BLaER1 treated with 17β-estradiol and CSF1 and Interleukin-3, amounts not matched to agents 10 nM and 100 nM (cell line): ENCODE results near the gene ZNF282.
"Not testable (repeated sequence)": the region's sequence is repeated elsewhere in the genome, so short reads cannot be mapped to it uniquely, and the experiment has no call there.

Experiments
- H3K27ac ChIP-seq, 11 experiments: shearing (Covaris generic); formaldehyde crosslinking; 2 replicates each; pipeline ENCODE4 v1.8.1; 2022
- H3K27me3 ChIP-seq, 11 experiments: shearing (Covaris generic); formaldehyde crosslinking; 2 replicates each; pipeline ENCODE4 v1.8.1; 2022
- H3K36me3 ChIP-seq, 11 experiments: shearing (Covaris generic); formaldehyde crosslinking; 2 replicates each; pipeline ENCODE4 v1.8.1; 2022
- H3K4me1 ChIP-seq, 10 experiments: shearing (Covaris generic); formaldehyde crosslinking; 2 replicates each; pipeline ENCODE4 v1.8.1; 2022
- H3K4me2 ChIP-seq, 11 experiments: shearing (Covaris generic); formaldehyde crosslinking; 2 replicates each; pipeline ENCODE4 v1.8.1; 2022
- H3K4me3 ChIP-seq, 10 experiments: shearing (Covaris generic); formaldehyde crosslinking; 2 replicates each; pipeline ENCODE4 v1.8.1; 2022
- H3K9ac ChIP-seq, 11 experiments: shearing (Covaris generic); formaldehyde crosslinking; 2 replicates each; pipeline ENCODE4 v1.8.1; 2022
- H3K9me3 ChIP-seq, 11 experiments: shearing (Covaris generic); formaldehyde crosslinking; replicated peaks in 1 of 11; 2 replicates each; pipeline ENCODE4 v1.8.1; 2022
- H4K20me1 ChIP-seq, 11 experiments: shearing (Covaris generic); formaldehyde crosslinking; 2 replicates each; pipeline ENCODE4 v1.8.1; 2022
- Cebpa-rat ChIP-seq, 11 experiments: shearing (Covaris generic); IDR thresholded peaks; 2 replicates each; pipeline ENCODE4 v1.8.1; 2022

The ZNF282 gene

GRCh38 chr7:149238051-149238450, 42.7 kb downstream of the ZNF282 start:
- Histone ChIP-seq H3K4me3 (no peak overlapping the region), H3K27ac (no peak overlapping the region), H4K20me1 (peaks cover 0 to 8% (median 0%) of the 10 kb centered on the region in 11 experiments; a peak in 2 of 22 replicates), H3K36me3 (peaks cover 0 to 18% (median 18%) of the 10 kb centered on the region in 11 experiments; a peak in 18 of 22 replicates), H3K9me3 (peaks cover 12 to 26% (median 17%) of the 10 kb centered on the region in 11 experiments; a peak in 21 of 22 replicates), H3K4me1 (peaks cover 18 to 21% (median 20%) of the 10 kb centered on the region in 10 experiments), H3K9ac (no peak overlapping the region), H3K27me3 (no peaks in the 10 kb centered on the region), H3K4me2 (peak overlapping the region in 1 of 11 experiments; percentile 79; a peak in 1 of 22 replicates)
- TF ChIP-seq Cebpa-rat (IDR thresholded peaks at IDR 0.05) = no peak

GRCh38 chr7:149239345-149240143, 44.2 kb downstream of the ZNF282 start, which contains the start of gene ZNF212:
Gene ZNF212 (plus strand): TSS chr7:149239651. CDS start chr7:149239779, 128 bp downstream.
- H3K4me3 ChIP-seq = peak within 1 kb of the TSS; percentile 72 to 99 (median 89)
- H3K9ac ChIP-seq = peak within 1 kb of the TSS; percentile 84 to 96 (median 93)
- peak within 1 kb of the TSS; percentile 80 to 95 (median 86) for H3K4me2 ChIP-seq
- H3K27ac ChIP-seq = peak within 1 kb of the TSS; percentile 73 to 92 (median 90)
- peaks cover 27 to 34% (median 30%) of the 10 kb centered on the region in 10 experiments for H3K4me1 ChIP-seq
- peaks cover 0 to 21% (median 19%) of the 10 kb centered on the region in 11 experiments; a peak in 18 of 22 replicates for H3K36me3 ChIP-seq
- peaks cover 0 to 12% (median under 1%) of the 10 kb centered on the region in 11 experiments; a peak in 6 of 22 replicates for H4K20me1 ChIP-seq
- no peaks in the 10 kb centered on the region for H3K27me3 ChIP-seq
- TF ChIP-seq Cebpa-rat (IDR thresholded peaks at IDR 0.05) = no peak
- peaks cover 14 to 29% (median 23%) of the 10 kb centered on the region in 11 experiments; a peak in 21 of 22 replicates for H3K9me3 ChIP-seq

GRCh38 chr7:149240637-149241036, 45.3 kb downstream of the ZNF282 start:
- Histone ChIP-seq H3K27me3 (no peaks in the 10 kb centered on the region), H3K27ac (0 out of 22 replicates have a peak overlapping the region, but pooled peaks of 3 of the 11 experiments have one; percentile 9 to 90 (median 86)), H3K4me2 (peak overlapping the region; percentile 72 to 95 (median 85)), H4K20me1 (peaks cover 0 to 23% (median 8%) of the 10 kb centered on the region in 11 experiments; a peak in 9 of 22 replicates), H3K9ac (peak overlapping the region; percentile 43 to 96 (median 93); a peak in 21 of 22 replicates), H3K4me1 (peaks cover 38 to 45% (median 41%) of the 10 kb centered on the region in 10 experiments), H3K9me3 (peaks cover 14 to 29% (median 23%) of the 10 kb centered on the region in 11 experiments; a peak in 21 of 22 replicates), H3K36me3 (peaks cover 0 to 21% (median 19%) of the 10 kb centered on the region in 11 experiments; a peak in 18 of 22 replicates), H3K4me3 (peak overlapping the region; percentile 72 to 99 (median 89); a peak in 19 of 20 replicates)
- no peak for TF ChIP-seq Cebpa-rat (IDR thresholded peaks at IDR 0.05)

- Histone ChIP-seq H3K27me3 (no peaks in the 10 kb centered on the region), H3K4me2 (0 out of 22 replicates have a peak overlapping the region, but pooled peaks of 1 of the 11 experiments have one; percentile 95), H3K4me3 (0 out of 20 replicates have a peak overlapping the region, but pooled peaks of 1 of the 10 experiments have one; percentile 20), H3K27ac (no peak overlapping the region), H4K20me1 (peaks cover 0 to 29% (median 11%) of the 10 kb centered on the region in 11 experiments; a peak in 12 of 22 replicates), H3K36me3 (peaks cover 0 to 21% (median 19%) of the 10 kb centered on the region in 11 experiments; a peak in 18 of 22 replicates), H3K9me3 (peaks cover 14 to 29% (median 23%) of the 10 kb centered on the region in 11 experiments; a peak in 21 of 22 replicates), H3K9ac (no peak overlapping the region), H3K4me1 (peaks cover 41 to 46% (median 42%) of the 10 kb centered on the region in 10 experiments)
- TF ChIP-seq Cebpa-rat (IDR thresholded peaks at IDR 0.05) = no peak
Observed at GRCh38 chr7:149241696-149242095, 46.4 kb downstream of the ZNF282 start.

- no peak for TF ChIP-seq Cebpa-rat (IDR thresholded peaks at IDR 0.05)
- Histone ChIP-seq H3K4me3 (no peak overlapping the region), H3K9ac (peak overlapping the region in 5 of 11 experiments; percentile 12 to 47 (median 27); a peak in 3 of 22 replicates), H4K20me1 (peaks cover 0 to 55% (median 31%) of the 10 kb centered on the region in 11 experiments; a peak in 15 of 22 replicates), H3K27ac (peak overlapping the region in 5 of 11 experiments; percentile 12 to 42 (median 39); a peak in 5 of 22 replicates), H3K27me3 (no peaks in the 10 kb centered on the region), H3K9me3 (peaks cover 14 to 25% (median 21%) of the 10 kb centered on the region in 11 experiments; a peak in 21 of 22 replicates), H3K4me1 (peaks cover 32 to 46% (median 42%) of the 10 kb centered on the region in 10 experiments), H3K36me3 (peaks cover 8 to 36% (median 27%) of the 10 kb centered on the region in 11 experiments; a peak in 21 of 22 replicates), H3K4me2 (peak overlapping the region in 10 of 11 experiments; percentile 31 to 76 (median 66); a peak in 20 of 22 replicates)
Observed at GRCh38 chr7:149245244-149245643, 49.9 kb downstream of the ZNF282 start.

GRCh38 chr7:149245744-149246143, 50.4 kb downstream of the ZNF282 start:
- H3K4me2 ChIP-seq = peak overlapping the region in 9 of 11 experiments; percentile 31 to 76 (median 66); a peak in 18 of 22 replicates
- H3K4me1 ChIP-seq = peaks cover 27 to 41% (median 37%) of the 10 kb centered on the region in 10 experiments
- H3K4me3 ChIP-seq = no peak overlapping the region
- H4K20me1 ChIP-seq = peaks cover 0 to 55% (median 31%) of the 10 kb centered on the region in 11 experiments; a peak in 15 of 22 replicates
- H3K9ac ChIP-seq = peak overlapping the region in 4 of 11 experiments; percentile 10 to 47 (median 12); a peak in 1 of 22 replicates
- no peak for TF ChIP-seq Cebpa-rat (IDR thresholded peaks at IDR 0.05)
- H3K9me3 ChIP-seq = peaks cover 14 to 25% (median 21%) of the 10 kb centered on the region in 11 experiments; a peak in 21 of 22 replicates
- H3K36me3 ChIP-seq = peaks cover 13 to 41% (median 32%) of the 10 kb centered on the region in 11 experiments
- H3K27me3 ChIP-seq = no peaks in the 10 kb centered on the region
- peak overlapping the region in 5 of 11 experiments; percentile 12 to 42 (median 39); a peak in 5 of 22 replicates for H3K27ac ChIP-seq

GRCh38 chr7:149248777-149249176, 53.4 kb downstream of the ZNF282 start:
- Histone ChIP-seq H3K9ac (no peak overlapping the region), H3K4me3 (no peak overlapping the region), H3K4me2 (0 out of 22 replicates have a peak overlapping the region, but pooled peaks of 1 of the 11 experiments have one; percentile 3), H3K9me3 (no peaks in the 10 kb centered on the region), H4K20me1 (peaks cover 0 to 55% (median 31%) of the 10 kb centered on the region in 11 experiments; a peak in 15 of 22 replicates), H3K4me1 (peaks cover 18 to 35% (median 29%) of the 10 kb centered on the region in 10 experiments), H3K36me3 (peaks cover 39 to 52% (median 43%) of the 10 kb centered on the region in 11 experiments), H3K27me3 (no peaks in the 10 kb centered on the region), H3K27ac (no peak overlapping the region)
- no peak for TF ChIP-seq Cebpa-rat (IDR thresholded peaks at IDR 0.05)

- not testable (repeated sequence) for H3K9me3 ChIP-seq, H3K27ac ChIP-seq, H3K27me3 ChIP-seq, H3K9ac ChIP-seq, H3K4me3 ChIP-seq, H3K4me2 ChIP-seq
- peaks cover 4 to 21% (median 15%) of the 10 kb centered on the region in 10 experiments for H3K4me1 ChIP-seq
- H4K20me1 ChIP-seq = peaks cover 5 to 44% (median 28%) of the 10 kb centered on the region in 11 experiments; a peak in 15 of 22 replicates
- peaks cover 53 to 66% (median 56%) of the 10 kb centered on the region in 11 experiments for H3K36me3 ChIP-seq
Observed at GRCh38 chr7:149250151-149250550, 54.8 kb downstream of the ZNF282 start.

GRCh38 chr7:149251518-149251917, 56.2 kb downstream of the ZNF282 start:
- not testable (repeated sequence) for H3K4me3 ChIP-seq, H3K4me2 ChIP-seq, H3K27ac ChIP-seq, H3K9ac ChIP-seq, H3K9me3 ChIP-seq, H3K27me3 ChIP-seq
- Histone ChIP-seq H4K20me1 (peaks cover 5 to 30% (median 24%) of the 10 kb centered on the region in 11 experiments; a peak in 14 of 22 replicates), H3K4me1 (peaks cover 0 to 14% (median 9%) of the 10 kb centered on the region in 10 experiments; a peak in 4 of 20 replicates), H3K36me3 (peaks cover 67 to 79% (median 70%) of the 10 kb centered on the region in 11 experiments)
